Prostate gland (tissue), 1 donor: Measurements from ENCODE around the gene CLCNKA.

Experiments used
- POLR2A ChIP-seq: fragments of 450-650 bp; IDR thresholded peaks from one replicate; pipeline ENCODE4 v1.6.1; 2016; ENCODE audit warnings: antibody characterized with exemption, mild to moderate bottlenecking
- POLR2AphosphoS5 ChIP-seq: sonication (generic); formaldehyde crosslinking; IDR thresholded peaks from one replicate; pipeline ENCODE4 v1.6.1; 2017; ENCODE audit warnings: antibody characterized with exemption

DNA sequence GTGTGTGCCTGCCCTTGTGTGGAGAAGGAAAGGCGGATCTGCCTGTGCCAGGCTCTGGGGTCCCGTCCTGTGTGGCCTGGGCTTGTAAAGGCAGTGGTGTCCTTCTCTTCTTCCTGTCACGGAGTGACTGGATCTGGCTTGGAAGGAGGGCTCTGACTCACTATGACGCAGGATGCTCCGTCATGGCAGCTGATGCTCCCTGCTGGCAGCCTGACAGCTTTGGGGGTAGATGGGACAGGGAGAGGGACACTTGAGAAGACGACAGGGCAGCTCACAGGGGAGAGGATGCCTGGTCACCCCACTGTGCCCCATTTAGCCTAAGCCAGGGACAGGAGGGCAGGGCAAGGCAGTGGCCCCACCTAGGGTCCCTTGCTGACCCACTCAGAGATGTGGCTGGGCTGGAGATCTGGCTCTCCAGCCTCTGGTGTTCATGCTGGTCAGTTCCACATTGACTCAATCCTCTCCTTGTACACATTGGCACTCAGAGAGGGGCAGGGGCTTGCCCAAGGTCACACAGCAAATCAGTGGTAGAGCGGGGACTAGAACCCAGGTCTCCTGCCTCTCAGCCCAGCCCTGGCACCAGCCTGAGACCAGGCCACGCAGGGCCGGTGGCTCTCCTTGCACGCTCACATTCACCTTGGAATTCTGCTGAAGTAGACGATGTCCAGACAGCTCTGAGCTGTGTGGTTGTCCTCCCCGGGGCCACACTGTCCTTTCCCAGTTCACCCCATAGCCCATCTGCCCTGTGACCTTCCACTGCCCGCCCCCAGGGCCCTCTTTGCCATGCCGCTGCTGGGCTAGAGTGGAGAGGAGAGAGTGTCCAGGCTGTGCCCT is 54.4 kb downstream of the CLCNKA start:
- TF ChIP-seq POLR2AphosphoS5 (no peak), POLR2A (no peak)
